CD4-positive, alpha-beta T cell treated with Interleukin-17A for 1 hour (primary cell): ENCODE results near the gene ATPAF2.

Experiments
- DNase-seq: peaks from one replicate; pipeline ENCODE4 v3.0.0-alpha.2; 2020

The ATPAF2 gene

DNA sequence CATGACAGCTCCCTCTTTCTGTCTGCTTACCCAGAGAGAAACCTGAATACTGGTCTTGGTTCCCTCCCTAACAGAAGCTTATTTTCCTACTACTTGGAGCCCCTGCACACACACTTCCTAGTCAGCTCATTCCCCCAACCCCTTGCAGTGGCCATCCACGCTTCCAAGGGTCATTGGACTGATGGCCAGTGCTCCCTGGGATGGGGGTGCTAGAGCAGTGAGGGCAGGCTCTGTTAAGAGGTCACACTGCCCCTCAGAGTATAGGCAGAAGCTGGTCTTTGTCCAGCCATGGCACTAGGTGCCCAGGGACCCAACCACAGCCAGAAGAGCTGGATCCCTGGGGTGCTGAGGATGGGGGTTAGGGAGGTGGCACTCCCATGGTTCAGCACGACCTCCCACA, 53.8 kb downstream of the ATPAF2 start:
- no peak for DNase-seq

DNA sequence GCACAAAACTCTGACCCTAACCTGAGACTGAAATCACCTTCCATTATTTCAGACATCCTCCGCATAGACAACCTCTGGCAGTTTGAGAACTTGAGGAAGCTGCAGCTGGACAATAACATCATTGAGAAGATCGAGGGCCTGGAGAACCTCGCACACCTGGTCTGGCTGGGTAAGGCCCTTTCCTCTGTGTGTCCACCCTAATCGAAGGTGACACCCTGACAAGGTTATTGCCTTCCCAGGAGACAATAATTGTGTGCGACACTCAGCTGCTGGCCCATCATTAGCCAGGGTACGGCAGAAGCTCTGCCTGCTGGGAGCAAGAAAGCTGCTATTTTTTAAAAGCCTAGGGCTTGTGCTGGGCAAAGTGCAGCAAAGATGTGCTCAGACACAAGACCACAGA, 55.2 kb downstream of the ATPAF2 start:
- DNase-seq = no peak

DNA sequence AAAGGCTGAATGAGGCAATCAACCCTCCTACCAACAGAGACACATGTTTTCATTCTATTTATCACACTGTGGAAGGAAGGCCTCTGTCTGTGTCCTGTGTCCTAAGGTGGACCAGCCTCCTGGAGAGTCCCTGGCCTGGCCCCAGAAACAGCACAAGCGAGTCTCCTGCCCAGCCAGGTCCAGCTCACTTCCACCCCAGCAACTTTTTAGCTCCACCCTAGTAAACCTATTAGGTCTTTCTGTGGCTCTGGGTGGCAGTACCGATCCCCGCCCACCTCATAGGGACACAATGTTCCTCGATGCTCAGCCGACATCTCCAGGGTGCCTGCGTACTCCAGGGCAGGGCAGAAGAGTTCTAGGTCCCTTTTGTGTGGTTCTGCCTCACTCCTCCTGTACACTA, 55.6 kb downstream of the ATPAF2 start:
- no peak for DNase-seq

DNA sequence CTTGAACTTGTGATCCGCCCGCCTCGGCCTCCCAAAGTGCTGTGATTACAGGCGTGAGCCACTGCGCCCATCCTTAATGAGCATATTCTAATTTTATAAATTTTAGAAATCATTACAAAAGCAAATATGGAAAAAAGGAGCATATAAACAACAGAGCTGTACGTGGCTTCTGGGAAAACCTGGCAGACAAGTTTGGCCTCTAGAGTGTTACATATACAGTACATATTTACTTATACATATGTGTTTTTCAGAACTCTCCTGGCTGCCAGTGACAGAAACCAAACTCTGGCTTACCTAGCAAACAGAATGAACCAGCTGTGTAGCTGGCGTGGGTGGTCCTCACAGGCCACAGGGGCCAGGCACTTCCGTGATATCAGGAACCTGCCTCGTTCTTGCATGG, 56.2 kb downstream of the ATPAF2 start:
- DNase-seq = no peak

DNA sequence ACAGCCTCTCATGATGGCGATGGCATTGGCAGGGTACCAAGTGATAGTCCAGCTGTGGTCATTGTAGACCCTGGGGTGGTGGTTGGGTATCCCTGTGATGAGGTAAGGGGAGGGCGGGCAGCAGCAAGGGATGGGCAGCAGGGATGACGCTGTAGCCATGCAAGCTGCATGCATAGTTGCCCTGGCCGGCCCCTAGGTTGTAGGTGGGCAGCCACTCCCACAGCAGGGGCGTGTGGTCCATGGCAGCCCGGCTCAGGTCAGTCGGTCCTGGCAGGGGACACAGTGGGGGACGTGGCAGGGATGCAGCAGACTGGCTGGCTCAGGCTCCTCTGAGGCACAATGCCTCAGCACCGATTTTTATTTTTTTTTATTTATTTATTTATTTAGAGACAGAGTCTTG, 57.6 kb downstream of the ATPAF2 start:
- DNase-seq = no peak

DNA sequence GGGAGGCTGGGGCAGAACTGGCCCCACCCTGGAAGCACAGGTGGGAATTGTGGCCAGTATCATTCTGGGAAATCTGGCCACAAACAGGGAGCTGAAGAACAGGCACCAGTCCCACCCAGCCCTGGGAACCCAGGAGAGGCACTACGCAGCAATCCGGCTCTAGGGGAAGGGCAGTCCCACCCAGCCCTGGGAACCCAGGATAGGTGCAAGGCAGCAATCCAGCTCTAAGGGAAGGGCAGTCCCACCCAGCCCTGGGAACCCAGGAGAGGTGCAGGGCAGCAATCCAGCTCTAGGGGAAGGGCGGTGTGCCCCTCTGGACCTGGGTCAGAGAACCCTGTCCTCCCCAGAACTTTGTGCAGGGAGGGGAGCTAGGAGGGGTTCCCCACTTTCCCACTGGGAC, 59.2 kb downstream of the ATPAF2 start:
- no peak for DNase-seq

DNA sequence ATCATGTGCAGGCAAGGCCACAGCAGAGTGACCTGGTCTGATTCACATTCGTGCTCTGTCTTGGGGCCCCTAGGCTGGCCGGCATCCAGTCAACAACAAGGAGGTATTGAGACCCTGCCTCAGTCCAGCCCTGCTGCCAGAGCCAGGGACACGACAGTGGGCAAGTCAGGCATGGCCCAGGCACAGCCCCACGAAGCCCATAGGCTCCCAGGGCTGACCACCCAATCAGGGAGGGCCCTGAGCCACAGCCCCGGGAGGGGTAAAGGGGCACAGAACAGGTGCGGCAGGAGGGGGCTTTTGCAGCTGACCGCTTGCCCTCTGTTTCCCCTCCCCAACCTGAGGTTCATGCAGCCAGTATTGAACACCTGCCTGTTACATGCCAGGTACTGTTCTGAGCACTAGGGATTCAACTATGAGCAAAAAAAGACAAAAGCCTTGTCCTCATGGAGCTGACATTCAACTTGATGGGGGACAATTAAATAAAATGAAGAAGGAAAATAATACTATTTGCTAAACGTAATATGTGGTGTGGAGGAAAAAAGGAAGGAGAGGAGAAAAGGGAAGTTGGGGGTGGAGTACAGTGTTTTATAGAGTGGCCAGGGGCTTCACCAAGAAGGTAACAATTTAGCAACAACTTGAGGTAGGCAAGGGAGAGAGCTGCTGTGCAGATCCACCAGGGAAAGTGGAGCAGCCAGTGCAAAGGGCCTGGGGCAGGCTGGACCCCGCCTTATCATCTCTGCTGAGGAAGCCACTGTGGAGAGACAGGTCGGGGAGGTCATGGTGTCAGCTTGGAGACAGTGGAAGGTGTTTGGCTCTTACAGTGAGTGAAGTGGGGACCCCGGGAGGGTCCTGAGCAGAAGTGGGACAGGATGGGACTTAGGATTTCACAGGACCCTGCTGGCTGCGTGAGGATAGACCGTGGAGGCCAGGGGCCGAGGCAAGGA, 60.2 kb downstream of the ATPAF2 start:
- no peak for DNase-seq

DNA sequence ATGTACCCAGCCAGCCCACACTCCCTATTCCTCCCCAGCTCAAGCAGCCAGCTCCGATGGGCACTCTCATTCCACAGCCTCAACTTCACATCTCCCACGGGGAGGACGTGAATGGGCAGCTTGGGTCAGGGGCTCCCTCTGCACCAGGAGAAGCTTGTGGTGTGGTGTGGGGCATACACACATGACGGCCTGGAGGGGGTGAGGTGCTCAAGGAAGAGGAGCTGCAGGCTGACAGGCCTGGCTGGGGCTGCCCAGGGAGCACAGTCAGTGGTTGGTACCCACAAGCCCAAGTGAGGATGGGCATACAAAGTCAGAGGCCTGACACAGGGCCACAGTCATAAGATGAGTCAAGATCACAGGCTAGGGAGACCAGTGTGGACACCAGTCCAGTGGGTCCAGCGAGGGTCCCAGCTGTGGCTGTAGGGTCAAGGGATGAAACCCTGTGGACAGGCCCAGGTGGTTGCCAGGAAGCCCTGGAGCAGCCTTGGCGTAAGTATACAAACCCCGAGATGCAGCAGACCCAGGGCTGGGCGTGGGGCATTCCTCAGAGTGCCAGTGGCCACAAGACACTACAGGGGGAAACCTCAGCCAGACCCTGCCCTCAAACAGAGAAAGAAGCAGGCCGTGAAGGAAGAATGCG, 61.9 kb downstream of the ATPAF2 start:
- DNase-seq = no peak

DNA sequence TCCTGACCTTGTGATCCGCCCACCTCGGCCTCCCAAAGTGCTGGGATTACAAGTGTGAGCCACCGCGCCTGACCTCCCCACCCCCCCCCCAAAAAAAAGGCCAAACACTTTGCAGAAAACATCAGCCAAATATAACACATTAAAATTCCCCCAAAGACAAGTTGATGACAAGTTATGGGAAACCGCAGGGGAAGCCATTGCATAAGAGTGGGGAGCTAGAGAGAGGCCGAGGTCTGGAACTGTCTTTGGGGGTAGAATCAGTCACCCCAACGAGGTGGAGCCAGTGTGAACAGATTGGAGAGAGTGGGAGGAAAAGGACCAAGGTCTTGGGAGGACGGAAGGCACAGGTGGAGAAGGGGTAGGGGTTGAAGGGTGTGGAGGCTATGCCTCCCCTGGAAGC, 63.5 kb downstream of the ATPAF2 start:
- no peak for DNase-seq

DNA sequence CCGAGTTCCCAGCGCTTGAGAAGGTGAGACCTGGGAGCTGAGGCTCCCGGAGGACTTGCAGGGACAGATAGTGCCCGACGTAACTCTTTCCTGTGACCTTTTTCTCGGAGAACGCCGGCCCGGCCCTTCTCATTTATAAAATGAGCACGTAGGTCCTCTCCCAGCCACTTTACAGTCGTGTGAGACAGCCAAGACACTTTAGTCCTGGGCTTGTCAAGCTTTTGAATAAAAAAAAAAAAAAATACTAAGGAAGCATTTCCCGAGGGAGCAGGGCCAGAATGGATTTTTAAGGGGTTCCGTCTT, 66.1 kb downstream of the ATPAF2 start:
- no peak for DNase-seq

DNA sequence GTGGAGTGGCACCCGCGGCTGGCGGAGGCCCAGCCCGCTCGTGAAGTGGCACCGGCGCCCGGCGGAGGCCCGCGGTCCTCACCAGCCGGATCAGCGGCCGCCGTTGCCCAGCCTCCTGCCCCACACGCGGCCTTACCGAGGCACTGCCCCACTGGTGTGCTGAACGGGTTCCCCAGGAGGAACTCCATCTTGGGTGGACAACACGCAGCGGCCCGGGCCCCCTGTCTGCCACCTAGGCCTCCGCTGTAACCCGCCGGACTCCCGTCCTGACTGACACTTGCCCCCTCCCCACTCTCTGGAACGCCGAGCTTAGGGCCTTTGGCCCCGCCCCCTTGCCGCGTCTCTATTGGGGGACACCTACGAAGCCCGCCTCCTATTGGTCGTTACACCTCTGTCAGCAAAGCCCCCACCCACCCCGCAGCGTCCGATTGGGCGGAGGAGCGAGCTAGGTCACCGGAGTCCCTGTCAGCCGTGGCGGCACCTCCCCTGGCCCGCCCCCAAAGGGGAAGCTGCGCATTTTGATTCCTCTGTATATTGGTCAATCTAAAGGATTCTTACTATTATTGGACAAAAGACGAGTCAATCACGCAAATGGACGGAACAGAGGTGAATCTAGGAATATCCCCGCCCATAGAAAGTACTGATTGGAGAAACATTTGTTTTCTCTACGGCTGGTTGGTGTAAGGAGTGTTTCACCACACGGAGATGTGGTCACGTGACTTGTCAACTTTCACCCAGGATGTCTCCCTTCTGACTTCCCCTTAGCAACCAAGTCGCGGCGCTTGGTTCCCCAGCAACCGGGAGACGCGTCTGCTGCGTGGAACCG, 66.6 kb downstream of the ATPAF2 start, which contains the start of the genes DRC3 and TOM1L2:
TSS of gene DRC3 (plus strand) at position 737 of the 826 bp plus-strand sequence. CDS start 4,737 bp downstream, outside the sequence.
TSS of gene TOM1L2 (minus strand) at position 275 of the 826 bp plus-strand sequence. CDS start at position 188, 87 bp downstream.
- DNase-seq = peak; percentile 100

DNA sequence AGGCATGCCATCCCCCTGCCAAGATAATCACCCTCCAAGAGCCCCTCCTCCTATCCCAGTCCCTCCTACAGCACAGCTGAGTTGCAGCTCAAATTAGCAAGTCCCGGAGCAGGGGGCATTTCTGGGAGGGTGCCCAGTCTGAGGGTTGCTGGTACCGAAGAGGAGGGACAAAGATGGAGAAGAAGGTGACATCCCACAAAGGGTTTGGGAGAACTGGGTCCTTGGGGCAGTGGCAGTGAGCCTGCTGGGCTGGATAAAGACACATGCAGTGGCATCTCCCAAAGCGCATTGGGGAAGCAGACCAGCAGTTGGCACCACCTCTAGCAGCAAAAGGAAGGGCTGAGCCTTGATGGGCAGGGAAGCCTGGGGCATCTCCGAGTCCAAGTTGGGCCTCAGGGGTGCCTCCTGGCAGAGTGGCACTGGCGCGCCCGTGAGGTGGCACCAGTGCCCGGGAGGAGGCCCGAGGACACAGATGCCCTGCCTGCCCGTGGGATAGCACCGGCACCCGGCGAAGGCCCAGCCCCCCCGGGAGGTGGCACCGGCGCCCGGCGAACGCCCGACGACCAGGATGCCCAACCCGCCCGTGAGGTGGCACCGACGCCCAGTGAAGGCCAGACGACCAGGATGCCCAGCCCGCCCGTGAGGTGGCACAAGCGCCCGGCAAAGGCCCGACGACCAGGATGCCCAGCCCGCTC, 67.4 kb downstream of the ATPAF2 start:
- DNase-seq = no peak

DNA sequence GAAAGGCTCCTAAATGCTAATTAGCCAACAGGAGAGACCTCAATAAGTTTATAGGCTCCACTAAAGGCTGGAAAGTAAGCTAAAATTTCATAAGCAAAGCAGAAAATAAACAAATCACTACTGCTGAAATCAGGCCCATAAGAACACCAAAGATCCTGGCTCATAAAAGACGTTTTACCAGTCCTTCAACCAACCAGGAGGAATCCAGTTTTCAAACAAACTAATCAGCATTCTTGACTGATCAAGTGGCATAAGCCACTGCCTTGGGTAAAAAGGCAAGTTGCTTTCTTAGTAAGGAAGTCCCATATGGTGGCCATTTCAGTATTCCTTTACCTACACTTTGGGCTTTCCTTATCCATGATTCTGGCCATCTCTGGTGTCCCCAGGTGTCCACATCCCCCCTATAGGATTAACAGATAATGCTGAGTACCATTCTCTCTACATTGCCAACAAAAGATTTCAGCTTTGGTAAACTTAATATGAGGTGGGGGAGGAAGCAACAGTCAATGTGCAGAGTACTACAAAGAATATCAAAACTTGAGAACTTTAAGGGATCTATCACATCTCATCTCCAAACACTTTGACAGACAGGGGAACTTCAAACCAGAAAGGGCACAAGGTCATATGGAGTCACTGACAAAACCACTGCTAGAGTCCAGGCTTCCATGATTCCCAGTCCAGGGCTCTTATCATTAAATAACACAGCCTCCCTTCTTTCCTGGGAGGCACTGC, 68.1 kb downstream of the ATPAF2 start:
- no peak for DNase-seq
